ENCODE measurements around the gene CLDN5. TPM values are rescaled to one million over a fixed set of nuclear protein-coding genes. Genes with fewer than 3 reads are reported as not detected.

The CLDN5 gene
- total and polyA plus RNA-seq, 2 of the 4 experiments (the other 2 are of a cell fraction): 0.18 to 0.21 TPM

DNA sequence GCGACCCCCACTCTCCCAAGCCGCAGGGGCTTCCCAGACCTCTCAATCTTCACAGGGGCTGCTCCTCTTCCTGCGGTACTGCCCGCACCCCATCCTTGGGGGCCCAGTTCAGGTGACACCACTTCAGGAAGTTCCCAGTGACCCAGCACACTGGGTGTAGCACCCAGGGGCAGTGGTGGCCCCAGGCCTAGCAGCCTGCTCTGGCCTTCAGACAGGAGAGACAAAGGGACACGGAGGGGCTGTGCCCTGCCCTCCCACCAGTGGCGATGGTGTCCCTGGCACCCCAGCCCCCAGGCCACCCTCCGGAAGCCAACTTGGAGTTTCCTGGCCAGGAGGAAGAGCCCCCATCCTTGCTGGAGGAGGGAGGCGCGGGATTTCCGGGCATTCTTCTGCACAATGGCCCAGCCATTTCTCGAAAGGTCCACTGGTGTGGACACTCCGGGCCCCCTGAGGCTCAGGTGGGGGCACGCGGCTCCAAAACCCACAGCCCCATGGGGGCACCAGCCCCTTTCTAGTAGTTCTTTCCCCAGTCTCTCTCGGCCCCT is 978 bp upstream of the CLDN5 start:
- no peaks in the 10 kb centered on the region for H3K79me1 ChIP-seq (ENCODE audit: low read depth in 1 of 2, low read length in 2 of 2)
- no peak overlapping the region for H4K5ac ChIP-seq (ENCODE audit: low read depth, low read length)
- no peak overlapping the region for H2BK20ac ChIP-seq (ENCODE audit: low read depth, low read length)
- WGBS, 2 experiments (ENCODE audit: extremely low coverage in 2 of 2, insufficient read length in 1 of 2): no CpG with 5 or more reads among the region's 15 CpGs
- H2AK5ac ChIP-seq (ENCODE audit: low read depth, low read length): no peak overlapping the region
- POLR2A ChIA-PET (ENCODE audit: unreplicated experiment): no interaction called here
- H2BK5ac ChIP-seq (ENCODE audit: low read depth, low read length, poor library complexity, severe bottlenecking): no peak overlapping the region
- dilution Hi-C loops (cut with HindIII; ENCODE audit: low sequenced_read_pairs, unreplicated experiment) (no loop called here), in situ Hi-C loops (cut with MboI; ENCODE audit: low sequenced_read_pairs) (no loop called here), intact Hi-C loops (cut with micrococcal nuclease) (no loop called here)
- peaks cover 4% of the 10 kb centered on the region; the same call in 1 of the 2 replicates for H4K20me1 ChIP-seq (ENCODE audit: insufficient read depth, low read length)
- no peak overlapping the region for H2AK9ac ChIP-seq (replicated peaks; ENCODE audit: low read depth, low read length, poor library complexity)
- no peaks in the 10 kb centered on the region for H3K36me3 ChIP-seq (ENCODE audit: control insufficient read depth, insufficient read depth, low read length)
- H3K4ac ChIP-seq (ENCODE audit: low read depth, low read length): no peak overlapping the region
- H3K9ac ChIP-seq (ENCODE audit: low read depth, low read length): no peak overlapping the region
- H3K56ac ChIP-seq (ENCODE audit: extremely low read depth, insufficient read depth, low read length): no peak overlapping the region
- H2BK15ac ChIP-seq (ENCODE audit: low read depth, low read length): no peak overlapping the region
- peak overlapping the region; percentile 56 for H2AFZ ChIP-seq (replicated peaks; ENCODE audit: low read length, poor library complexity)
- H3K27me3 ChIP-seq (ENCODE audit: control insufficient read depth, insufficient read depth, low read length): peaks cover 17% of the 10 kb centered on the region
- H3K27ac ChIP-seq (ENCODE audit: insufficient read depth, low read length): no peak overlapping the region
- no peak overlapping the region for H4K8ac ChIP-seq (ENCODE audit: low read depth in 2 of 2, low read length in 2 of 2)
- TF ChIP-seq, protein P1, sequence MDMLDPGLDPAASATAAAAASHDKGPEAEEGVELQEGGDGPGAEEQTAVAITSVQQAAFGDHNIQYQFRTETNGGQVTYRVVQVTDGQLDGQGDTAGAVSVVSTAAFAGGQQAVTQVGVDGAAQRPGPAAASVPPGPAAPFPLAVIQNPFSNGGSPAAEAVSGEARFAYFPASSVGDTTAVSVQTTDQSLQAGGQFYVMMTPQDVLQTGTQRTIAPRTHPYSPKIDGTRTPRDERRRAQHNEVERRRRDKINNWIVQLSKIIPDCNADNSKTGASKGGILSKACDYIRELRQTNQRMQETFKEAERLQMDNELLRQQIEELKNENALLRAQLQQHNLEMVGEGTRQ (IDR thresholded peaks at IDR 0.05; ENCODE audit: low read depth, low read length): no peak
- TF ChIP-seq, protein P2, sequence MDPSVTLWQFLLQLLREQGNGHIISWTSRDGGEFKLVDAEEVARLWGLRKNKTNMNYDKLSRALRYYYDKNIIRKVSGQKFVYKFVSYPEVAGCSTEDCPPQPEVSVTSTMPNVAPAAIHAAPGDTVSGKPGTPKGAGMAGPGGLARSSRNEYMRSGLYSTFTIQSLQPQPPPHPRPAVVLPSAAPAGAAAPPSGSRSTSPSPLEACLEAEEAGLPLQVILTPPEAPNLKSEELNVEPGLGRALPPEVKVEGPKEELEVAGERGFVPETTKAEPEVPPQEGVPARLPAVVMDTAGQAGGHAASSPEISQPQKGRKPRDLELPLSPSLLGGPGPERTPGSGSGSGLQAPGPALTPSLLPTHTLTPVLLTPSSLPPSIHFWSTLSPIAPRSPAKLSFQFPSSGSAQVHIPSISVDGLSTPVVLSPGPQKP (IDR thresholded peaks at IDR 0.05; ENCODE audit: borderline replicate concordance, low read depth, low read length): no peak
- TF ChIP-seq POLR2A (IDR thresholded peaks at IDR 0.05; ENCODE audit: low read depth, low read length): no peak
- TF ChIP-seq CHD1 (IDR thresholded peaks at IDR 0.05; ENCODE audit: low read depth, low read length): no peak
- no peak for TF ChIP-seq CEBPB (IDR thresholded peaks at IDR 0.05; ENCODE audit: low read depth, low read length)
- no peak for TF ChIP-seq MAZ (IDR thresholded peaks at IDR 0.05; ENCODE audit: borderline replicate concordance, low read depth, low read length)
- TF ChIP-seq FOS (IDR thresholded peaks at IDR 0.05; ENCODE audit: low read depth, low read length): no peak
- TF ChIP-seq MAFK (IDR thresholded peaks at IDR 0.05; ENCODE audit: low read depth, low read length): no peak
- TF ChIP-seq BHLHE40 (IDR thresholded peaks at IDR 0.05; ENCODE audit: low read depth, low read length): no peak
- TF ChIP-seq RFX5 (IDR thresholded peaks at IDR 0.05; ENCODE audit: low read depth, low read length): no peak
- TF ChIP-seq, protein P3, sequence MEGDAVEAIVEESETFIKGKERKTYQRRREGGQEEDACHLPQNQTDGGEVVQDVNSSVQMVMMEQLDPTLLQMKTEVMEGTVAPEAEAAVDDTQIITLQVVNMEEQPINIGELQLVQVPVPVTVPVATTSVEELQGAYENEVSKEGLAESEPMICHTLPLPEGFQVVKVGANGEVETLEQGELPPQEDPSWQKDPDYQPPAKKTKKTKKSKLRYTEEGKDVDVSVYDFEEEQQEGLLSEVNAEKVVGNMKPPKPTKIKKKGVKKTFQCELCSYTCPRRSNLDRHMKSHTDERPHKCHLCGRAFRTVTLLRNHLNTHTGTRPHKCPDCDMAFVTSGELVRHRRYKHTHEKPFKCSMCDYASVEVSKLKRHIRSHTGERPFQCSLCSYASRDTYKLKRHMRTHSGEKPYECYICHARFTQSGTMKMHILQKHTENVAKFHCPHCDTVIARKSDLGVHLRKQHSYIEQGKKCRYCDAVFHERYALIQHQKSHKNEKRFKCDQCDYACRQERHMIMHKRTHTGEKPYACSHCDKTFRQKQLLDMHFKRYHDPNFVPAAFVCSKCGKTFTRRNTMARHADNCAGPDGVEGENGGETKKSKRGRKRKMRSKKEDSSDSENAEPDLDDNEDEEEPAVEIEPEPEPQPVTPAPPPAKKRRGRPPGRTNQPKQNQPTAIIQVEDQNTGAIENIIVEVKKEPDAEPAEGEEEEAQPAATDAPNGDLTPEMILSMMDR (conservative IDR thresholded peaks at IDR 0.05; ENCODE audit: low read depth, low read length): no peak
- no peak for TF ChIP-seq MXI1 (IDR thresholded peaks at IDR 0.05; ENCODE audit: borderline replicate concordance, low read depth, low read length)
- no peak overlapping the region for H3K14ac ChIP-seq (replicated peaks; ENCODE audit: low read depth, low read length)
- H3K18ac ChIP-seq (ENCODE audit: low read depth, low read length): no peak overlapping the region
- CTCF ChIA-PET: no interaction called here
- ATAC-seq (ENCODE audit: low read depth): no peak
- no peaks in the 10 kb centered on the region for H3K9me3 ChIP-seq (ENCODE audit: control insufficient read depth, insufficient read depth, low read length)
- H2BK120ac ChIP-seq (ENCODE audit: low read depth, low read length): no peak overlapping the region
- H3K4me2 ChIP-seq (ENCODE audit: low read depth, low read length): no peak overlapping the region
- no peak overlapping the region for H3K23ac ChIP-seq (ENCODE audit: low read depth, low read length)
- no peak overlapping the region for H4K91ac ChIP-seq (ENCODE audit: insufficient read depth, low read depth, low read length)
- H3K4me1 ChIP-seq (ENCODE audit: control insufficient read depth, insufficient read depth, low read length): no peaks in the 10 kb centered on the region; the same call in 1 of the 2 replicates
- no TSS peak for BruUV-seq (replicated peaks)
- H3K4me3 ChIP-seq (ENCODE audit: insufficient read depth, low read depth, low read length): no peak overlapping the region
- no peak for DNase-seq
- H3K9me1 ChIP-seq (ENCODE audit: insufficient read depth, low read length): no peaks in the 10 kb centered on the region
